NCI-H2171 (cell line): ENCODE results near the gene CHRNB1.

Experiments
- DNase-seq: peaks from one replicate; lab custom pipeline; 2025; lab: John Stamatoyannopoulos, UW

CHRNB1 gene

DNA sequence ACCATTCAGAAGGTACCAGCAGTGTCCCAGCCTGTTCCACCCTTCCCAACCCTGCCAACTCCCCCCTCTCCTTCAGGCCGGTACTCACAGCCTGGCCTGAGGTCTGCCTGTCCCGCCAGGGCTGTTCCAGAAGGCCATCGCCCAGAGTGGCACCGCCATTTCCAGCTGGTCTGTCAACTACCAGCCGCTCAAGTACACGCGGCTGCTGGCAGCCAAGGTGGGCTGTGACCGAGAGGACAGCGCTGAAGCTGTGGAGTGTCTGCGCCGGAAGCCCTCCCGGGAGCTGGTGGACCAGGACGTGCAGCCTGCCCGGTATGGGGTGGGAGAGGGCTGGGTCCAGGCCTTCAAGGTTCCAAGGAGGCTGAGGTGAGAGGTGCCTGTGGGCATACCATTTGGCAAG lies 30.0 kb upstream of the CHRNB1 start:
- DNase-seq = no peak

DNA sequence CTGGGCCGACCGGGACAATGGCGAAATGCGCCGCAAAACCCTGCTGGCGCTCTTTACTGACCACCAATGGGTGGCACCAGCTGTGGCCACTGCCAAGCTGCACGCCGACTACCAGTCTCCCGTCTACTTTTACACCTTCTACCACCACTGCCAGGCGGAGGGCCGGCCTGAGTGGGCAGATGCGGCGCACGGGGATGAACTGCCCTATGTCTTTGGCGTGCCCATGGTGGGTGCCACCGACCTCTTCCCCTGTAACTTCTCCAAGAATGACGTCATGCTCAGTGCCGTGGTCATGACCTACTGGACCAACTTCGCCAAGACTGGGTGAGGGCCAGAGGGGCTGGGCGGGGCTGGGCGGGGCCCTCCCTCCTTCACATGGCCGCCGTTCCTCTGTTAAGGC lies 29.1 kb upstream of the CHRNB1 start:
- no peak for DNase-seq

DNA sequence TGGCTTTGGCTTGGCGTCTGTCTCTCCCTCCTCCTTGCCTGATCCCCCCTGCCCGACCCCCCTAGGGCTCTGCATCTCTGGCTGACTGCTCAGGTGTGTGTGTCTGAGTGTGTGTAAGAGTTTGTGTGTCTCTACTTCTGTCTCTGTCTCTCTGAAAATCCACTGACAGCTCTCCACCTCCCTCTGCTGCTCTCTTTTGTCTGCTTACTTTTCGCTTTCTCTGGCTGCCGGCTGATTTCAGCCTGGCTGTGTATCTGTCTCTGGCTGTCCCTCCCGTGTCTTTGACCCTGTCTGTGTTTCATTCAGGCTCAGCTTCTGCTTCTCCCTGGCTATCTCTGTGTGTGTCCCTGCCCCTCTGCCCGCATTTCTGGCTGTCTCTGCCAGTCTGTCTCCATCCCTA lies 28.5 kb upstream of the CHRNB1 start:
- no peak for DNase-seq

DNA sequence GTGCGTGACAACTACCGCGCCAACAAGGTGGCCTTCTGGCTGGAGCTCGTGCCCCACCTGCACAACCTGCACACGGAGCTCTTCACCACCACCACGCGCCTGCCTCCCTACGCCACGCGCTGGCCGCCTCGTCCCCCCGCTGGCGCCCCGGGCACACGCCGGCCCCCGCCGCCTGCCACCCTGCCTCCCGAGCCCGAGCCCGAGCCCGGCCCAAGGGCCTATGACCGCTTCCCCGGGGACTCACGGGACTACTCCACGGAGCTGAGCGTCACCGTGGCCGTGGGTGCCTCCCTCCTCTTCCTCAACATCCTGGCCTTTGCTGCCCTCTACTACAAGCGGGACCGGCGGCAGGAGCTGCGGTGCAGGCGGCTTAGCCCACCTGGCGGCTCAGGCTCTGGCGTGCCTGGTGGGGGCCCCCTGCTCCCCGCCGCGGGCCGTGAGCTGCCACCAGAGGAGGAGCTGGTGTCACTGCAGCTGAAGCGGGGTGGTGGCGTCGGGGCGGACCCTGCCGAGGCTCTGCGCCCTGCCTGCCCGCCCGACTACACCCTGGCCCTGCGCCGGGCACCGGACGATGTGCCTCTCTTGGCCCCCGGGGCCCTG lies 27.7 kb upstream of the CHRNB1 start:
- no peak for DNase-seq

DNA sequence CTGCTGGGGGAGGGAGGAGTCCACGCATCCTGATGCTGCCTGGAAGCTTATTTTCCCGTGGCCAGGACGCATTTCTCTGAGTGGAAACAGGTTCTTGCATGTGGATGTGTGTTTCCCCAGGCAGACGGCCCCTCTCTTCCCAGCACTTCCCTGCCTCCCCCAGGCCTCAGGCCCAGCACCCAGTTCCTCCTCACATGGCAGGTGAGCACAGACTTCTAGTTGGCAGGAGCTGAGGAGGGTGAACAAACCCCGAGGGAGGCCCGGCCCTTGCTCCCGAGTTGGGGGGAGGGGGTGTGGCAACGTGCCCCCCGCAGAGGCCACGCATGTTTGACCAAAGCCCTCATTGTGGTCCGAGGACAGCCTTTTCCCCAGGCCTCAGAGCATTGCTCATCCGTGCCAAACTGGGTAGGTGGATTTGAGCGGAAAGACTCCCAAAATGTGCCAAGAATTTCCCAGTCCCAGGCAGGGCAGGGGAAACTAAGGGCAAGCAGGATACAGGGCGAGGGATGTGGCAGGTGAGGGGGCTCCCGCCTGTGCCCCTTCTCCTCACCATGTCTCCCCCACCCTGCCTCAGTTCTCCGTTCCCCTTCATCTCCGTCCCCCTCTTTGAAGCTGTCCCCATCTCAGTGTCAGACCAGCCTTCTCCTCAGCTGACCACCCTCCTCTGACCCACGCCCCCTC lies 26.2 kb upstream of the CHRNB1 start:
- no peak for DNase-seq

DNA sequence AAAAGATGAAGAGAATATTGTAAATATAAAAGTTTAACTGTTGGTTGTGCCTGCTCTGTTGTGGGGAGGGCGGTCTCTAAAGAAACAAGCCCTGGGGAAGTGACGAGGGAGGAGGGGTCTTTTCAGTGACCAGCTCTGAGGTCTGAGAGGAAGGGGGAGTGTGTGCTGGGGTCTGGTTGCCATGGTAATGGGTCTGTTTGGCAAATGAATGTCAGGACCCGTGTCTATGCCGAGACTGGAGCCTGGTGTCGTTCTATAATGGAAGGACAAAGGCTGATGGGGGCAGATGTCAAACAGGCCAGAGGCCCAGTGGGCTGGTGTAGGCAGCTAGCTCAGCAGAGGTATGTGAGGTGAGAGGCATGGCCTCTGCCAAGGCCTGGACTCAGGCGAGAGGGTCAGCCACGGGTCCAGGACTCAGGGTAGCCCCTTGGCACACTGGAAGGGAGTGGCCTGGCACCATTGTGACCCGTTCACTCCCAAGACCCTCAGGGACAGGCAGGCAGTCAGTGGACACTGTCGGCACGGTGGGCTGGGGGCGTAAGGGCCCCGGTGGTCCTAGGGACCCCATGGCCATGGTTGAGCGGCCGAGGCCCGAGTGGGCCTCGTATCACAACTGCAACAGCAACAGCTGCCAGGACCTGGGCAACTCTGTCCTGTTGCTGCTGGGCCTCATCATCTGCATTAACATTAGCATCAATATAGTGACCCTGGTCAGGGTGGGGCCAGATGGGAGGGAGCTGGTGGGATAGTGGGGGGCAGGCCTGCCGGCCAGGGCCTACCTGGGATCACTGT lies 24.8 kb upstream of the CHRNB1 start, which contains the start of gene SPEM1:
Gene SPEM1, plus strand, starts transcription at position 506 of the 792 bp plus-strand sequence. Its CDS starts 61 bp downstream, at position 567.
- DNase-seq = no peak

DNA sequence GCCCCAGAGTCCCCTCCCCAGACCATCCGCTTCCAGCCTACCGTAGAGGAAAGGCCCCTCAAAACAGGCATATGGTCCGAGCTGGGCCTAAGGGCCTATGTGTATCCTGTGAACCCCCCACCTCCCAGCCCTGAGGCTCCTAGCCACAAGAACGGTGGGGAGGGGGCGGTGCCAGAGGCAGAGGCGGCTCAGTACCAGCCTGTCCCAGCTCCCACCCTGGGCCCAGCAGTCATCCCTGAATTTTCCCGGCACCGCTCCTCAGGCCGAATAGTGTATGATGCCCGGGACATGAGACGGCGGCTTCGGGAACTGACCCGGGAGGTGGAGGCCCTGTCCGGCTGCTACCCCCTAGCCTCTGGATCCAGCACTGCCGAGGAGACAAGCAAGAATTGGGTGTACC lies 23.7 kb upstream of the CHRNB1 start:
- DNase-seq = no peak

DNA sequence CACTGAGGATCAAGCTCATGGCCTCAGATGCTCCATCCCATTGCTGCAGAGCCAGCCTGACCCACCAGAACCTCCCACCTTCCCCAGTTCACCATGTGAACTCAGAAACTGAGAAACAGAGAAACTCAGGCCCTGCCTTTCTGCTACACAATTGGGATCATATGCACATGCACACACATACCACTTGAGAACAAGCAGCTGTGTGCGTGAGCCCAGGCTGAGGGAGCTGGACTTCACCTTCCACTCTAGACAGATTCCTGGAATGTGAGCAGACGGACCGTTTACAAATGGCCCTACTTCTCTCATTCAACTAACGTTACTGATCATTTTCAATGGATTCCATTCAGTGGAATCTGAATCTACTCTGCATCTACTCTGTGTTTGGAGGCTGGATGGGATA lies 21.2 kb upstream of the CHRNB1 start:
- DNase-seq = no peak

DNA sequence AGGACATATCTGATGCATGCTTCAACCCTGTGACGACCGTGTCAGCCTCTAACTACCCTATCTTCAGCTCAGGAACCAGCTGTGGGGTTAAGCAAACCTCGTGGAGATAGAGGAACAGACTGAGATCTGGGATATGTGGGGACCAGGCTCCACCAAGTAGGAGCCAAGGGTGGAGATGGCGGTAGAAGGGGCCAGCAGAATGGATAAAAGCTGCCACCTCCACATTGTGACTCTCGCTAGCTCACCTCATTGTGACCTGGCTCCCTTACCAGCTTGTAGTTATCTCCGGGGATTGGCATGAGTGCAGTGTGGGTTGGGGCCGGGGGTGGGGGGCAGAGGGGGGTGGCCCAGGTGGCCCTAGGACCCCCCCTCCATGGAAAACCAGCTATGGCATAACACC lies 19.5 kb upstream of the CHRNB1 start, which contains the start of gene SPEM2:
Gene SPEM2, plus strand, starts transcription at position 301 of the 400 bp plus-strand sequence. Its CDS starts 73 bp downstream, at position 374.
- no peak for DNase-seq

DNA sequence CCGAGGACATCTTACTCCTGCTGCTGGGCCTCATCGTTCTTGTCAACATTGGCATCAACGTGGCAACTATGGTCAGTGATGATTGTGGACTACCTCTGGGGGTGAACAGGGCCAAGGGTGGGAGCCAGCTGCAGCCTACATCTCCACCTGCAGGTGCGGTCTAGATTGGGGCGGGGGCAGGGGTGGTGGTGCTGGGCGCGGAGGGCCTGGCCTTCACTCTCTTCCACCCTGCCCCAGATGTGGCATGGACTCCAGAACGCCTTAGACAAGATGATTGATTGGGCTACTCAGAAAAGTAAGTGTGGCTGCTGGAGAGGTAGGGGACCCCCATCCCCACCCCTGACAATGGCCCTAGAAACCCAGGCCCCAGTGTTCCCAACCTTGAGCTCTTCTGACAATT lies 19.1 kb upstream of the CHRNB1 start:
- DNase-seq = no peak

DNA sequence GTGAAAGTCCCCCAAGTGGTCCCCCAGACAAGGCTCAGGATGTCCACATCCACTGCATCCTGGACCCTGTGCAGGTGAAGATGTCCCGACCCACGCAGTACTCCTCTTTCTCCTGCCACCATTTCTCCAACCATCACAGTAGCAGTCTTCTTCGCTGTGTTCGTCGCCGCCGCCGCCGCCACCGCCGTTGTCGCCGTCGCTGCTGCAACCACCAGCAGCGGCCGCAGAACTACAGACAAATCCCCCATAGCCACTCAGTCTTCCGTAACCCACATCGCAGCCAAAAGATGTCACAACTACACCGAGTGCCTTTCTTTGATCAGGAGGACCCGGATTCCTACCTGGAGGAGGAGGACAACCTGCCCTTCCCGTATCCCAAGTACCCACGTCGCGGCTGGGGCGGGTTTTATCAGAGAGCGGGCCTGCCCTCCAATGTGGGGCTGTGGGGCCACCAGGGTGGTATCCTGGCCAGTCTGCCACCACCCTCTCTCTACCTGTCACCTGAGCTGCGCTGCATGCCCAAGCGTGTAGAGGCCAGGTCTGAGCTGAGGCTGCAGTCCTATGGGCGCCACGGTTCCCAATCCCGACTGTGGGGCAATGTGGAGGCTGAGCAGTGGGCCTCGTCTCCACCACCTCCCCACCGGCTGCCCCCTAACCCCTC lies 18.5 kb upstream of the CHRNB1 start:
- DNase-seq = no peak

DNA sequence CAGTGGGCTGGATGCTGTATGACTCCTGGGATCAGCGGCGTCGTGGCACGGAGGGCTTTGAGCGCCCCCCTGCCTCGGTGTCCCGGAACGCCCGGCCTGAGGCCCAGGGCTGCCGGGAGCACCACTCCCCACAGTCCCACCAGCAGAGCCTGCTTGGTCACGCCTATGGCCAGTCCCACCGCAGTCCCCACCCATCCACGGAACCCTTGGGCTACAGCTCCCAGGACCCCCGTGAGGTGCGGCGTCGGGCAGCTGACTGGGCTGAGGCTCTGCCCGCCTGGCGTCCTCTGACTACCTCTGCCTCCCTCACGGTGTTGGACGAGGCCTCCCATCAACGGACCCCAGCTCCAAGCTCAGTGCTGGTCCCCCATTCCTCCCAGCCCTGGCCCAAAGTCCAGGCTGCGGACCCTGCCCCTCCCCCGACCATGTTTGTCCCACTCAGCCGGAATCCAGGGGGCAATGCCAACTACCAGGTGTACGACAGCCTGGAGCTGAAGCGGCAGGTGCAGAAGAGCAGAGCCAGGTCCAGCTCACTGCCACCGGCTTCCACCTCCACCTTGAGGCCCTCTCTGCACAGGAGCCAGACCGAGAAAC lies 17.9 kb upstream of the CHRNB1 start:
- no peak for DNase-seq

DNA sequence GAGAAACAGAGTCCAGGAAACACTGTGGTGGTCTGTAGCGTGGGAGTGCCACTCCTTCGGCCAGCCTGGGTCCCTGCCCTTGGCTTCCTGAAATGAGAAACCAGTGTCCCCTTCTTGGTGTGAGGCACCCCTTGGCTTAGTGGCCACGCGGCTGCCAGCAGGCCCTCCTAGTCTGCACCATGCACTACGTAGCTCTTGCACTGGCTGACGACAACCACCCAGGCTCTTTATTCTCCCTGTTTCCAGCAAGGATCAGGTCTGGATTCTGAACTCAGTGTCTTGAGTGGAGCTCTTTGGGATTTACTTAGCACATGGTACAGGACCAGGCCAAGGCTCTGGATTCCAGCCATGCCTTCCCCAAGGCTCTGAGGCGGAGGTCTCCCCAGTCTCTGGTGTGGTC lies 17.3 kb upstream of the CHRNB1 start:
- DNase-seq = no peak

DNA sequence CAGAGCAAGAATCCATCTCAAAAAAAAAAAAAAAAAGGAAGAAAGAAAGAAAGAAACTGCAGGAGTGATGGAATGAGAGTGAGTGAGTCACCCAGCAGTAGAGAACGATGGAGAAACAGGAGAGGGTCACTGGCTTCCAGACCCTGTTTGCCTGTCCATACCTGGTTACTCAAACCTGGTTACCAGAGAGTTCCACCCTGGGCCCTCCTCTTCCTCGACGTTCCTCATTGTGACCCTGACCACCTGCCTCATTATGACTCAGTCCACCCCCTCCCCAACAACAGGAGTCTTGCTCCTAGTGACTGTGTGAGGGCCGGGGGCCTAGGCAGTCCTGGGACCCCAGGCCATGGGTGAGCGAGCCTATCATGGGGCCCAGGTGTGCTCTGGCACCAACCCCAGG lies 16.3 kb upstream of the CHRNB1 start, which contains the start of gene SPEM3:
Gene SPEM3, plus strand, starts transcription at position 301 of the 400 bp plus-strand sequence. Its CDS starts 46 bp downstream, at position 347.
- DNase-seq = no peak

DNA sequence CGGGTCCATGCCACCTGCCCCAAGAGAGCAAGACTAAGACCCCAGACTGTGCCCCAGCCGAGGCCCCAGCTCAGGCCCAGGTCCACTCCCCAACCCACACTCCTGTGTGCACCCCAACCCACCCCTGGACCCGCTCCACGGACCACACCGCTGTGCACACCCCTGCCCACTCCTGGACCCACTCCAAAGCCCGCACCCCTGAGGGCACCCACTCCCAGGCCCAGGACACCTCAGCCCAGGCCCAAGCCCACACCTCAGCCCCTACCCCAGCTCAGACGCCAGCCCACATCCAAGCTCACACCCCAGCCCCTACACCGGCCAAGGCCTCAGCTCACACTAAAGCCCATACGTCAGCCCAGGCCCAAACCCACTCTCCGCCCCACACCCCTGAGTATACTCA lies 15.1 kb upstream of the CHRNB1 start:
- no peak for DNase-seq

DNA sequence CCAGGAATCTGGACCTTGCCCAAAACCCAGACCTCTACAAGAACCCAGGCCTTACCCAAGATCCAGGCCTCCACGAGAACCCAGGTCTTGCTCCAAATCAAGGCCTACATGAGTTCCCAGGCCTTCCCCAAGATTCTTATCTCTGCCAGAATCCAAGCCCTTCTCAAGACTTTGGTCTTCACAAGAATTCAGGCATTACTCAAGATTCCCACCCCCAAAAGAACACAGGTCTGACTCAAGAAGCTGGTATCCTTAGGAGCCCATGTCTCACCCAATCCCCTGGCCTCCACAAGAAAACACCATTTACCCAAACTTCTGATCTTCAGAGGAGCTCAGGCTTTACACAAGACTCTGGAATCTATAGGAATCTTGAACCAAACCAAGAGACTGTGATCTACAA lies 13.6 kb upstream of the CHRNB1 start:
- no peak for DNase-seq

DNA sequence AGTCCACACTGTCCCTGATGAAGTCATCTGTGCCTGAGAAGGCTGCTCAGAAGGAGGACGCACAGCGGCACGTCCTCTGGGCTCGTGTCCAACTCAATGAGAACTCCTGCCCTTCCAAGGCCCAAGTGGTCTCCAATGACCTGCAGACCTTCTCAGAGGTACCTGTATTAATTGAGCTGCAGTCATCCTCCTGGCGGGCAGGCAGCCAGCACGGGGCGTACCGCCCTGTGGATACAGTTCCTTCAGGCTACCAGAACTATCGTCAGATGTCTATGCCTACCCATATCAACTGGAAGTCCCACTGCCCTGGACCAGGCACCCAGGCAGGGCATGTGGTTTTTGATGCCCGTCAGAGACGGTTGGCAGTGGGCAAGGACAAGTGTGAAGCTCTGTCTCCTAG lies 12.6 kb upstream of the CHRNB1 start:
- no peak for DNase-seq

DNA sequence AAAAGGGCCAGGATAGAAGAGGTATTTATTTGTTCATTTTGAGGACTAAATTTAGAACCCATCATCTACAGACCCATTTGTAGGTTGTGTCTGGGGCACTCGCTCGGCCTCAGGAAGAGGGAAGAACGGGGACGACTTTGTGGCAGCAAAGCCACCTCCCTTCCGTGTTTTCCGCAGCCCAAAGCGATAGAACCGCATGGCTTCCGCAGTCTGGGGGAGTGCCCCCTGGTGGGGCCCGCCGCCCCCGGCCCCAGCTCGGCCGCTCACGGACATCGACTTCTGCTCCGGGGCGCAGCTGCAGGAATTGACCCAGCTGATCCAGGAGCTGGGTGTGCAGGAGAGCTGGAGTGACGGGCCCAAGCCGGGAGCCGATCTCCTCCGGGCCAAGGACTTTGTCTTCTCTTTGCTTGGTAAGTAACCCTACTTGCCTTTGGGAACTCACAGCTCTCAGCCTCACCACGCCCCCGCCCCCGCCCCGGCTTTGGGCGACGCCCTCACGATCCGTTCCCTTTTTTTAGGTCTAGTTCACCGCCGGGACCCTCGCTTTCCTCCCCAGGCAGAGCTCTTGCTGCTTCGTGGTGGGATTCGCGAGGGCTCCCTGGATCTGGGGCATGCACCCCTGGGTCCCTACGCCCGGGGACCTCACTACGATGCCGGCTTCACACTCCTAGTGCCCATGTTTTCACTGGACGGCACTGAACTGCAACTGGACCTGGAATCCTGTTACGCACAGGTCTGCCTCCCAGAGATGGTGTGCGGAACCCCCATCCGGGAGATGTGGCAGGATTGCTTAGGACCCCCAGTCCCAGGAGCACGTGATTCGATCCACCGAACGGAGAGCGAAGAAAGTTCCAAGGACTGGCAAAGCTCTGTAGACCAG lies 8.9 kb upstream of the CHRNB1 start:
- DNase-seq = no peak

DNA sequence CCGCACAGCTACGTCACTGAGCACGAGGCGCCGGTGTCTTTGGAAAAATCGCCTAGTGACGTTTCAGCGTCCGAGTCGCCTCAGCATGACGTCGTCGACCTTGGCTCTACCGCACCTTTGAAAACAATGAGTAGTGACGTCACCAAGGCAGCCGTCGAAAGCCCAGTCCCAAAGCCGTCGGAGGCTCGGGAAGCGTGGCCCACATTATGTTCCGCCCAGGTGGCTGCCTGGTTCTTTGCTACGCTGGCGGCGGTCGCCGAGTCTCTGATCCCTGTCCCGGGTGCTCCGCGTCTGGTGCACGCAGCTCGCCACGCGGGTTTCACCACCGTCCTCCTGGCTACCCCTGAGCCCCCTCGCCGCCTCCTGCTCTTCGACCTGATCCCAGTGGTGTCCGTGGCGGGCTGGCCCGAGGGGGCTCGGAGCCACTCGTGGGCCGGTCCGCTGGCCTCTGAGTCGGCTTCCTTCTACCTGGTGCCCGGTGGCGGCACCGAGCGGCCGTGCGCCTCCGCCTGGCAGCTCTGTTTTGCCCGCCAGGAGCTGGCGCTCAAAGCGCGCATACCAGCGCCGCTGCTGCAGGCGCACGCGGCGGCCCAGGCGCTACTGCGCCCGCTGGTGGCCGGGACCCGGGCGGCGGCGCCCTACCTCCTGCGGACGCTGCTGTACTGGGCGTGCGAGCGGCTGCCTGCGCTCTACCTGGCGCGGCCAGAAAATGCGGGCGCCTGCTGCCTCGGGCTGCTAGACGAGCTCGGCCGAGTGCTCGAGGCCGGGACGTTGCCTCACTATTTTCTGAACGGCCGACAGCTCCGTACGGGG lies 8.1 kb upstream of the CHRNB1 start:
- DNase-seq = peak; percentile 78

DNA sequence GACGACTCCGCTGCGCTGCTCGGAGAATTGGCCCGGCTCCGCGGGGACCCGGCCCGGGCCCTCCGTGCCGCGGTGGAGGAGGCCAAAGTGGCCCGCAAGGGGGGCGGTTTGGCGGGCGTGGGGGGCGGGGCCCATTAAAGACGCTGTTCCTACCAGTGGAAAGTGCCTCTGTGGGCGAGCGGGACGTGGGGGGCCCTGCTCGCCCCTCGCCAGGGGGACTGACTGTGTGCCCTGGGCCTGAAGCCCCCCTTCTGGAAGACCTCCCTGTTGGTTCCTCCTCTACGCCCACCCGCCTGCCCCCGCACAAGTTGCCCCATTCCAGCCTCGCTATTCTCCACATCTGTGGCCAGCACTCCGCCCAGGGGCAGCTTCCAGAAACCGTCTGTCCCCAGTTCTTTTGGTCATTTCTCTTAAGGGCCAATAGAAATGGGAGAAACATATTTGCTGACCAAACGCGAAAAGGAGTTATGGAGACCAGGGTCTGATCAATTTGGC lies 7.4 kb upstream of the CHRNB1 start:
- no peak for DNase-seq
